Fibroblast of skin of left biceps (primary cell): ENCODE data around the gene UNG.
"Not testable (repeated sequence)": the region's sequence is repeated elsewhere in the genome, so short reads cannot be mapped to it uniquely, and the experiment has no call there.

ENCODE experiments used
- DNase-seq, 2 experiments: peaks; one replicate each; pipeline ENCODE4 v3.0.0-alpha.2; 2013; ENCODE audit warnings: low read depth in 2 of 2

UNG gene

GRCh38 chr12:109097435-109098182, at the start of gene UNG:
Gene UNG (plus strand): TSS chr12:109097597. CDS start chr12:109097680, 83 bp downstream.
- DNase-seq, result peak; percentile 87 to 88

- not testable (repeated sequence) for DNase-seq
Measured at GRCh38 chr12:109048706-109049105, 48.7 kb upstream of the UNG start.

- DNase-seq, result not testable (repeated sequence)
Measured at GRCh38 chr12:109049794-109050193, 47.6 kb upstream of the UNG start.

DNA sequence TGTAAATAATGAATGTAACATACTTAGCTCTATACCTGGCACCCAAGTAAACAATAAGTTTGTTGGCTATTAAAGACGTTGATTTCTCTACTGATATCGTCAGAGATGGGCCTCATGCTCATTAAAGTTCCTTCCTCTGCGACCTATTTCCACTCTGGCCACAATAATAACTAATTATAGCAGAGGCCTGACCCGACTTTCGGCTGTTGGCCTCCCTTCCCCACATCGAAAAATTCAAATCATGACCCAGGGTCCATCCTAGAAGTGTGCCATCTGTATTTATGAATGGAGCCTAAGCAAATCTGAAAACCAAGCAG, 45.3 kb upstream of the UNG start:
- DNase-seq, result no peak

- peak; percentile 69 to 74 for DNase-seq
Measured at GRCh38 chr12:109052414-109053323, 44.7 kb upstream of the UNG start, which contains the start of gene USP30. Gene USP30 (plus strand): TSS chr12:109052576. CDS start chr12:109052679, 103 bp downstream.

DNA sequence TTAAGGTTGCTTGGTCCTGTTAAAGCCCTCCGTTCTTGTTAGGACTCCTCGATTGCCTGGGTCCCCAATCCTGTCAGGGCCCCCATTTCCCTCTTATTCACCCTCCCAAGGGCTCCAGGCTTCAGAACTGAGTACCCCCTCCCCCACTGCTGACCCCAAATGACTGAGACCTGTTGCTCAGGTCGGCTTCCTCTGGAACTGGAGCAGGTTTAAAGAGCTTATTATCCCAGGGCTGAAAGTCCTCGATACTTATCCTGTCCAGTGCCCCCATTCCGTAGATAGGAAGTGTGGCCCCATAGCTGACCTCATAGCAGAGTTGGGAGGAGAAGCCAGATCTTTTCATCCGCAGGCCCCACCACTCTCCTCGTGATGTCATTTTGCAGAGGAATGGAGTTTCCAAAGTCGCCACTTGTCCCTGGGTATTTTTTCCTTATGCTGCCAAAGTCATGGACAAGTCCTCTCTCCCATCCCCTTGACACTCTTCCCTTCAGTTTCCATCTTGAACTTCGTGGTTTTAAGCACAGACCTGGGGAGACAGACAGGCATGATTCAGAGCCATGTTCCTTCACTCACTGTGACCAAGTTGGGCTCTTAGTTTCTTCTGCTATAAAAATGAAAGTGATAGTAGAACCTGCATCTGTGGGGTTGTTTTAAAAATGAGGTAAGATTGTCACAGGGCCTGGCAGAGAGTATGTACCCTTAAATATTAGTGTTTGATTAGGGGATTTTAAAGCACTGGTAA, 43.8 kb upstream of the UNG start:
- no peak for DNase-seq

GRCh38 chr12:109054124-109054513, 43.3 kb upstream of the UNG start:
- DNase-seq, result not testable (repeated sequence)

- DNase-seq, result no peak
Measured at GRCh38 chr12:109054520-109054919, 42.9 kb upstream of the UNG start.

GRCh38 chr12:109056891-109057290, 40.5 kb upstream of the UNG start:
- no peak for DNase-seq

- no peak for DNase-seq
Measured at GRCh38 chr12:109057376-109057775, 40.0 kb upstream of the UNG start.

DNA sequence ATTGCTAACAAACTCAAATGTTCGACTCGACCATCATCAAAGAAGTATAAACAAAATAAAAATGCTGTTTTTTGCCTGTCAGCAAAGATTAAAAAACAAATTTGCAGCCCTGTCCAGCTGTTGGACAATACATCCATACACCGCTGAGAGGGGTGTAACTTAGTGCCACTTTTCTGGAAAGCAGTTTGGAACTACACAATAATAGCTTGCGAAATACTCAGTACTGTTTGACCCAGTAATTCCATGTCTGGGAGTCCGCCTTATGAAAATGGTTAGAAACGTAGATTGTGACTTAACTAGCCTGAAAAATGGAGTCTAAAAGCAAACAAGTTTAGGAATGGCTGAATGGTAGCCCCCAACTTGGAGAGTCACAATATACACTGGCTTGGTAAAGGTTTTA, 38.6 kb upstream of the UNG start:
- DNase-seq, result no peak

GRCh38 chr12:109064143-109064542, 33.3 kb upstream of the UNG start:
- no peak for DNase-seq

GRCh38 chr12:109065154-109065852, 32.1 kb upstream of the UNG start:
- no peak for DNase-seq

DNA sequence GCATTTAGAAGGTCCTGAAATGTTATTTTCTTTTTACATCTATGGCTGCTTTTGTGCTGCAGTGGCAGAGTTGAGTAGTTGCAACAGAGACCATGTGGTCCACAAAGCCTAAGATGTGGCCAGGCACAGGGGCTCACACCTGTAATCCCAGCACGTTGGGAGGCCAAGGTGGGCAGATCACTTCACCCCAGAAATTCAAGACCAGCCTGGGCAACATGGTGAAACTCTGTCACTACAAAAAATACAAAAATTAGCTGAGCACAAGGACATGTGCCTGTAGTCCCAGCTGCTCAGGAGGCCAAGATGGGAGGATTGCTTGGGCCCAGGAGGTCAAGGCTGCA, 31.6 kb upstream of the UNG start:
- no peak for DNase-seq

- DNase-seq, result no peak
Measured at GRCh38 chr12:109069307-109070271, 27.8 kb upstream of the UNG start.

DNA sequence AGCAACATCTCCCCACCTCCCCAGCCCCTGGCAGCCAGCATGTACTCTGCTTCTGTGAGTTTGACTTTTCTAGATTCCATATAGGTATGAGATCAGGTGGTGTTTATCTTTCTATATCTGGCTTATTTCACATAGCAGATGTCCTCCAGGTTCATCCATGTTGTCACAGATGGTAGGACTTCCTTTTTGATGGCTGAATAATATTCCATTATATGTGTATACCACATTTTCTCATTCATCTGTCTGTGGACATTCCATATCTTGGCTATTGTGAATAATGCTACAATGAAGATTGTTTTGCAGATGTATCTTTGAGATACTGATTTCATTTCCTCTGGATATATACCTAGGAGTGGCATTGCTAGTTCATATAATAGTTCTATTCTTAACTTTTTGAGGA, 22.5 kb upstream of the UNG start:
- DNase-seq, result no peak

- DNase-seq, result no peak
Measured at GRCh38 chr12:109082751-109083150, 14.6 kb upstream of the UNG start.

DNA sequence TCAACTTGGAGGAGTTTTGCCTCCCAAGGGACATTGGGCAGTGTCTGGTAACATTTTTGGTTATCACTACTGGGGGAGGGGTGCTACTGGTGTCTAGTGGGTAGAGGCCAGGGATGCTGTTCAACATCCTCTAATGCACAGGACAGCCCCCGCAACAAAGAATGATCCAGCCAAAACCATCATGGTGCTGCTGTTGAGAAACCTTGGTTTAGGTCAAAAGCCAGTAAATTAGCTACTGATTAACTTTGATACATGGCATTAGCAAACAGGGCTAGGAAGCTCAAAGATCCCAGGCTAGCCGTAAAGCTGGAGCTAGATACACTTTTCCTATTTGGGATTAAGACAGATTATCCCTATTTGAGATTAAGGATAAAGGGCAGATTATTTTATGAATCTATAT, 13.0 kb upstream of the UNG start:
- DNase-seq, result no peak

DNA sequence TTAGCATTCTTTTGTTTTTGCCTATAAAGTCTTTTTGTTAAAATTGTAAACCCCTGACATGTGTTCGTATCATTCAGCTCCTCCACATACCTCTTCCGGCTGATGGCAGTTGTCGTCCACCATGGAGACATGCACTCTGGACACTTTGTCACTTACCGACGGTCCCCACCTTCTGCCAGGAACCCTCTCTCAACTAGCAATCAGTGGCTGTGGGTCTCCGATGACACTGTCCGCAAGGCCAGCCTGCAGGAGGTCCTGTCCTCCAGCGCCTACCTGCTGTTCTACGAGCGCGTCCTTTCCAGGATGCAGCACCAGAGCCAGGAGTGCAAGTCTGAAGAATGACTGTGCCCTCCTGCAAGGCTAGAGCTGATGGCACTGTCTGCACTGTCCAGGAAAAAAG, 11.8 kb upstream of the UNG start:
- DNase-seq, result no peak

DNA sequence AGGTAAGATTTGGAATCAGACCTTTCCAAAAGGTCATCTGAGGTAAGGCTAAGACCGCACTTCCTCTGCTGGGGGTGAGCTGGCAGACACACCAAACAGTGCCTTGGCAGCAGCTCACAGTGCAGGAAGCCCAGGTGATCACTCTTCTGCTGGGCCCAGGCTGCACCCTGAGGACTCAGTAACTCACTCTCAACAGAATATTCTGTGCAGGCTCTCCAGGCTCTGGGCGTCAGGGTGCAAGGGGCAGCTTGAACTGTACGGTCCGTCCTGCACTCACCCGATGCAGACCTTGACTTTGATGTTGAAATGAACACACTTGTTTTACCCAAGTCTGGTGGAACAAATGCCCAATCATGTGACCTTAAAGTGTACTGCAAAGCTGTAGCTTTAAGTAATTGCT, 10.1 kb upstream of the UNG start:
- DNase-seq, result no peak

DNA sequence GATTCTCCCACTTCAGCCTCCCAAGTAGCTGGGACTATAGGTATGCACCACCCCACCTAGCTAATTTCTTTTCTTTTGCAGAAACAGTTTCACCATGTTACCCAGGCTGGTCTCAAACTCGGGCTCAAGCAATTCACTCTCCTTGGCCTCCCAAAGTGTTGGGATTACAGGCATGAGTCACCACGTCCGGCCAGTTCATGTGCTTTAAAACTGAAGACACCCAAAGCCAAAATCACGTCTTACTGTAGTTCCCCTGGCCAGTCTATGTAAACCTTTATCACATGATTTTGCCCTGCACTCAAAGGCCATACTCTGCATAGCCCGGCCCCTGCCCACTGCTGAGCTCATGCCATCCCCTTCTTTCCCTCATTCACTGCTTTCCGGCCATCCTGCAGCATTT, 8.6 kb upstream of the UNG start:
- no peak for DNase-seq
